SIG-M5 treated with dmso at 0.1 percent for 504 hours (cell line): ENCODE results near the gene RBP4.
A peak's percentile ranks its signal among the peaks of the same experiment; 100 is the strongest.

Source experiments
- DNase-seq: peaks from one replicate; lab custom pipeline; 2025; ENCODE audit not compliant: unreplicated experiment; lab: John Stamatoyannopoulos, UW

RBP4 gene

DNA sequence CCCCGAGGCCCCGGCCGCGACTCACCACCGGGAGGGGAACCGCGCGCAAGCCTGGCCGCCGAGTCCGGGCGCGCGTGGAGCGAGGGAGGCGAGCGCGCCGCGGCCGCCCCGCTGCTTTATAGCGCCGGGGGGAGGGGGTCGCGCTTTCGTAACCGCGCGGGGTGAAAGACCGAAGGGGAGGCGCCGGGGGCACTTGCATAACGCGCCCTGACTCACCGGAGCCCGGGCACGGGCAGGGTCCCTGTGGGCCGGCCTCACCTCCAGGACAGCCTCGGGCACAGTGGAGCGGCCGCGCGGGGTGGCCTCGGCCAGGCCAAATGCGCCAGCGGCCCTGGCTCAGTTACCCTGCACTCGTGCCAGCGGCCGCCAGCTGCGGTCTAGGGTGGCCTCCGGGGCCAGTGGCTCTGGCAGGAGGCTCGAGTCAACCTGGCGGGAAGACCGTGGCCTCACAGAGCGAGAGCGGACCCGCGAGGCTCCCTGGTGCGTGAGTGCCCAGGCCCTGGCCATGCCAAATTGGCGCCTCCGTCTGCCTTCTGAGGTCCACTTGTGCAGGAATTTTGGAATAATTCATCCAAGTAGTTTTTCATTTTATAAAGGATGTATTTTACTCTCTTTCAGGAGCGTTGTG is at the start of gene RBP4:
RBP4 (minus strand) TSS at position 90 of the 628 bp plus-strand sequence. CDS start 207 bp downstream, outside the sequence.
- no peak for DNase-seq

- DNase-seq: no peak
These were observed 38.8 kb upstream of the RBP4 start for GRCh38 chr10:93639791-93640190.

DNA sequence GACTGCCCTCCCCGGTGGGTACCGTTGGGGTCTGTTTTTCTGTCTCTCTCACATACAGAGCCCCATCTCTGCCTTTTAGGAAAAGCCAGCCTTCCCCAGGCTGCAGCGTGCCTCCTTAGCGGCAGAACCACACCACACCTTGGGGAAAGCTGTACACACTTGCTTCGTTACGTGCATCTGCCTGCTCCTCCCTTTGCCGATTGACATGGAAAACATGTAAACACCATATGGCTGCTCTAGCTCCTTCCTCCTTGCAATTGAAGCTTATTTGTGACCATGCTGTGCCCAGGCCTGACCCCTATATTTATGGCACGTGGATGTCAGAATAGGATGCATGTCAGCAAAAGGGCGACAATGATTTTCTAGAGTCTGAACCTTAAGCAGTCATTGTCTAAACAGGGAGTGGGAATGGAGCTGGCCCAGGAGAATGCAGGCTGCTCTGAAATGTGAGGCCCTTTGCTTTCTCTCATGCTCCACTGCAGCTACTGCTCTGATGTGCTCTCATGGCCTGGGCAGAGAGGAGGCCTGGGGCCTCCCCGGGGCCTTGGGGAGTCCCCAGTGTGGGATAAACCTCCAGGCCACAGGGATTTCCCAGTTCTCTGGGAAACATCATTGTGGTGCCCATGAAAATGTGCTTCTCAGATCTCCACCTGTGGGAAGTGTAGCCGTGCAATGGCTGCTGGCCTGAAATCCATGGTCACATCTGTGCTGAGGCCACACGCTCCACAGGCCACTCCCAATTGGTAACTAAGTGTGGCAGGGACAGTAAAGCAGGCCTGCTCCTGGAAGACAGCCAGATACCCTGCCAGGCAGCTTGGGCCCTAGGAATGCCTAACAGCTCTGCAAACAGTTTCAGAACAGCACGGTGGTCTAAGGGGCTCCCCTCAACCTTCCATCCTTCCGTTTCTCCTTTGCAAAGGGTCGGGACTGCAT is 29.9 kb upstream of the RBP4 start:
- DNase-seq: no peak

GRCh38 chr10:93629647-93630305 is 28.7 kb upstream of the RBP4 start:
- no peak for DNase-seq

DNA sequence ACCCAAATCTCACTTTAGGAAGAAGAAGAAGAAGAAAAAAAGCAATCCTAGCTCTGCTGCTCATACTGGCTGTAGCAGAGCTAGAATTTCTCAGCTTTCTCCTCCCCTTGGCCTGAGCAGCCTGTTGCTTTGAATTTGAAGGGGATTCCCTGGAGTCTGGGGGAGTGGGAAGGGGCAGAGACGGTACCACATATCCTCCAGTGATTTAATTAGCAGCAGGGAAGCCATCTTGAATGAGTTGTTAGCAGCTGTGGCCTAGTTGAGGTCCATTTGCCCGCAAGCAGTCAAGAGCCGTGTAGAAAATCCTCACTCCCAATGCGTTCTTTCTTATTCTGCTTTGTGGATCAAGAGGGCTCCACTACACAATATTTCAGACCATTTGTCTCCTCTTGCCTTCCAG is 27.8 kb upstream of the RBP4 start:
- DNase-seq: no peak

GRCh38 chr10:93622942-93623341 is 21.9 kb upstream of the RBP4 start:
- DNase-seq: no peak

DNA sequence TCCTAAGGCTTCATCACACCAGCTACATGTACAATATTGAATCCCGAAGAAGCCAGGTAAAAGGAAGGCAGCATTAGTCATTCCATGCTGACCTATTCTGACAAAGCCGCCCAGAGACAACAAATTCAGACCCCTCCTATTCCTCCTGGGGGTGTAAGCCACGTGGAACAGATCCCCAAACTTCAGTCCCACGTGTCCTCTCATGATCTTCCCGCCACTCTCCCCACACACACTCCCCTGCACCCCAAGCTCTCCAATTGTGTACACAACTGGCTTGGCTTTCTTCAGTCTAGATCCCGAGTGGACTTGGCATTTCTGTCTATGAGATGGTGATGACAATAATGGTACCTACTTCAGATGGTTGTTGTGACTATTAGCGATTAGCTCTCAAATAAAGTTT is 19.9 kb upstream of the RBP4 start:
- no peak for DNase-seq

GRCh38 chr10:93615576-93616235 is 14.7 kb upstream of the RBP4 start:
- DNase-seq: peak; percentile 49

- DNase-seq: no peak
These were observed 13.2 kb upstream of the RBP4 start for GRCh38 chr10:93614101-93614825.

- DNase-seq: no peak
These were observed 12.1 kb upstream of the RBP4 start for GRCh38 chr10:93613126-93613525.

- no peak for DNase-seq
These were observed 11.3 kb upstream of the RBP4 start, which contains the start of gene PDE6C for GRCh38 chr10:93612311-93612710. Gene PDE6C (plus strand): TSS chr10:93612537. CDS start chr10:93612726, 189 bp downstream.

- no peak for DNase-seq
These were observed 7.4 kb upstream of the RBP4 start for GRCh38 chr10:93608421-93608820.

GRCh38 chr10:93604146-93604545 is 3.1 kb upstream of the RBP4 start:
- no peak for DNase-seq

GRCh38 chr10:93603023-93603422 is 2.0 kb upstream of the RBP4 start:
- no peak for DNase-seq

GRCh38 chr10:93601774-93602162 is 733 bp upstream of the RBP4 start:
- DNase-seq: no peak

GRCh38 chr10:93600446-93601145 is 439 bp downstream of the RBP4 start:
- no peak for DNase-seq

GRCh38 chr10:93599778-93600177 is 1.3 kb downstream of the RBP4 start:
- DNase-seq: no peak

DNA sequence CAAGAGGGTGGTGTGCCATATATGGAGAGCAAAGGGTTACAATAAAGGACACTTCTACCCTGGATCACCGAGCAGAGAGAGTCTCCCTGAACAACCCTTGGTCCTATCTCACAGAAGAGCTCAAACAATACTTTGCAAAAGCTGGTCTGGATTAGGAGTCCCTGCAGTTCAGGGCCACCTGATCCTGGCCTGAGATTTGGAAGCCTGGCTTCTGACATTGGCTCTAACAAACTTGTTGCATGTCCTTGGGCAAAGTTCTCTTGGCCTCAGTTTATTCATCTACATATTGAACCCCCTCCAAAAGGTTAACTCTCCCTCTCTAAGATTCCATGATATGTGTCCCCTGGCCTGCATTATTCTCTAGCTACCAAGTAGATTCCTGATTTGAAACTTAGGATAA is 1.7 kb downstream of the RBP4 start:
- no peak for DNase-seq

GRCh38 chr10:93598157-93598556 is 2.9 kb downstream of the RBP4 start:
- no peak for DNase-seq

- DNase-seq: no peak
These were observed 3.9 kb downstream of the RBP4 start for GRCh38 chr10:93597075-93597599.
